Measurements from ENCODE around the gene CHRNG. TPM values are rescaled to one million over a fixed set of nuclear protein-coding genes. Genes with fewer than 3 reads are reported as not detected.

Gene CHRNG
- total RNA-seq, 1 donor, result not detected

- no peak for DNase-seq (ENCODE audit: low read depth)
- no peak for TF ChIP-seq CTCF (IDR thresholded peaks at IDR 0.05; ENCODE audit: insufficient read depth, low read length)
- H3K4me3 ChIP-seq (ENCODE audit: low read depth, low read length), result no peak overlapping the region
Observed at GRCh38 chr2:232577841-232578240, 38.3 kb downstream of the CHRNG start.

GRCh38 chr2:232578626-232579025 lies 39.1 kb downstream of the CHRNG start:
- DNase-seq (ENCODE audit: low read depth), result no peak
- TF ChIP-seq CTCF (IDR thresholded peaks at IDR 0.05; ENCODE audit: insufficient read depth, low read length), result no peak
- no peak overlapping the region for H3K4me3 ChIP-seq (ENCODE audit: low read depth, low read length)

- no peak for TF ChIP-seq CTCF (IDR thresholded peaks at IDR 0.05; ENCODE audit: insufficient read depth, low read length)
- no peak for DNase-seq (ENCODE audit: low read depth)
- H3K4me3 ChIP-seq (ENCODE audit: low read depth, low read length), result no peak overlapping the region
Observed at GRCh38 chr2:232580648-232580981, 41.1 kb downstream of the CHRNG start.

GRCh38 chr2:232581725-232582124 lies 42.2 kb downstream of the CHRNG start:
- no peak for TF ChIP-seq CTCF (IDR thresholded peaks at IDR 0.05; ENCODE audit: insufficient read depth, low read length)
- no peak overlapping the region for H3K4me3 ChIP-seq (ENCODE audit: low read depth, low read length)
- DNase-seq (ENCODE audit: low read depth), result no peak

- DNase-seq (ENCODE audit: low read depth), result no peak
- H3K4me3 ChIP-seq (ENCODE audit: low read depth, low read length), result no peak overlapping the region
- no peak for TF ChIP-seq CTCF (IDR thresholded peaks at IDR 0.05; ENCODE audit: insufficient read depth, low read length)
Observed at GRCh38 chr2:232584238-232584637, 44.7 kb downstream of the CHRNG start.

- no peak for DNase-seq (ENCODE audit: low read depth)
- no peak for TF ChIP-seq CTCF (IDR thresholded peaks at IDR 0.05; ENCODE audit: insufficient read depth, low read length)
- H3K4me3 ChIP-seq (ENCODE audit: low read depth, low read length), result no peak overlapping the region
Observed at GRCh38 chr2:232586943-232587505, 47.5 kb downstream of the CHRNG start.

- no peak overlapping the region for H3K4me3 ChIP-seq (ENCODE audit: low read depth, low read length)
- no peak for TF ChIP-seq CTCF (IDR thresholded peaks at IDR 0.05; ENCODE audit: insufficient read depth, low read length)
- DNase-seq (ENCODE audit: low read depth), result no peak
Observed at GRCh38 chr2:232587512-232587911, 48.0 kb downstream of the CHRNG start.
